ENCODE results near the gene EDNRA.

Gene EDNRA

GRCh38 chr4:147535124-147535523 lies 54.2 kb downstream of the EDNRA start:
- in situ Hi-C loops (cut with MboI; ENCODE audit: low sequenced_read_pairs), result no loop called here

- in situ Hi-C loops (cut with MboI; ENCODE audit: low sequenced_read_pairs), result no loop called here
Observed at GRCh38 chr4:147538711-147539110, 57.8 kb downstream of the EDNRA start.

- in situ Hi-C loops (cut with MboI; ENCODE audit: low sequenced_read_pairs), result no loop called here
Observed at GRCh38 chr4:147539959-147540358, 59.1 kb downstream of the EDNRA start.

- in situ Hi-C loops (cut with MboI; ENCODE audit: low sequenced_read_pairs), result no loop called here
Observed at GRCh38 chr4:147542229-147542990, 61.5 kb downstream of the EDNRA start.

- in situ Hi-C loops (cut with MboI; ENCODE audit: low sequenced_read_pairs), result no loop called here
Observed at GRCh38 chr4:147543034-147543433, 62.1 kb downstream of the EDNRA start.

- in situ Hi-C loops (cut with MboI; ENCODE audit: low sequenced_read_pairs), result no loop called here
Observed at GRCh38 chr4:147546349-147546748, 65.5 kb downstream of the EDNRA start.

GRCh38 chr4:147547314-147548056 lies 66.6 kb downstream of the EDNRA start:
- in situ Hi-C loops (cut with MboI; ENCODE audit: low sequenced_read_pairs), result no loop called here

- in situ Hi-C loops (cut with MboI; ENCODE audit: low sequenced_read_pairs), result no loop called here
Observed at GRCh38 chr4:147548256-147548655, 67.4 kb downstream of the EDNRA start.

- in situ Hi-C loops (cut with MboI; ENCODE audit: low sequenced_read_pairs), result no loop called here
Observed at GRCh38 chr4:147550626-147551246, 69.8 kb downstream of the EDNRA start.

GRCh38 chr4:147560625-147561024 lies 79.7 kb downstream of the EDNRA start:
- in situ Hi-C loops (cut with MboI; ENCODE audit: low sequenced_read_pairs), result no loop called here

- in situ Hi-C loops (cut with MboI; ENCODE audit: low sequenced_read_pairs), result no loop called here
Observed at GRCh38 chr4:147566762-147567161, 85.9 kb downstream of the EDNRA start.

- in situ Hi-C loops (cut with MboI; ENCODE audit: low sequenced_read_pairs), result no loop called here
Observed at GRCh38 chr4:147567276-147567675, 86.4 kb downstream of the EDNRA start.

GRCh38 chr4:147570616-147571015 lies 89.7 kb downstream of the EDNRA start:
- in situ Hi-C loops (cut with MboI; ENCODE audit: low sequenced_read_pairs), result no loop called here

- in situ Hi-C loops (cut with MboI; ENCODE audit: low sequenced_read_pairs), result no loop called here
Observed at GRCh38 chr4:147571036-147571770, 90.3 kb downstream of the EDNRA start.

GRCh38 chr4:147576084-147576483 lies 95.2 kb downstream of the EDNRA start:
- in situ Hi-C loops (cut with MboI; ENCODE audit: low sequenced_read_pairs), result no loop called here

GRCh38 chr4:147578051-147578476 lies 97.2 kb downstream of the EDNRA start:
- in situ Hi-C loops (cut with MboI; ENCODE audit: low sequenced_read_pairs), result no loop called here

- in situ Hi-C loops (cut with MboI; ENCODE audit: low sequenced_read_pairs), result no loop called here
Observed at GRCh38 chr4:147578593-147578992, 97.7 kb downstream of the EDNRA start.

GRCh38 chr4:147580396-147580795 lies 99.5 kb downstream of the EDNRA start:
- in situ Hi-C loops (cut with MboI; ENCODE audit: low sequenced_read_pairs), result no loop called here

- in situ Hi-C loops (cut with MboI; ENCODE audit: low sequenced_read_pairs), result no loop called here
Observed at GRCh38 chr4:147581606-147582350, 100.9 kb downstream of the EDNRA start.

- in situ Hi-C loops (cut with MboI; ENCODE audit: low sequenced_read_pairs), result no loop called here
Observed at GRCh38 chr4:147582386-147583060, 101.6 kb downstream of the EDNRA start.
